ENCODE results near the gene PROSER1. TPM values are rescaled to one million over a fixed set of nuclear protein-coding genes. Genes with fewer than 3 reads are reported as not detected.
"Not testable (repeated sequence)": the region's sequence is repeated elsewhere in the genome, so short reads cannot be mapped to it uniquely, and the experiment has no call there.

PROSER1 gene
- 21.9 TPM for polyA plus RNA-seq (2013, experiment 1 of 2; ENCODE audit: insufficient read length)
- 22.0 TPM for polyA plus RNA-seq (2013, experiment 2 of 2; ENCODE audit: insufficient read length)

- peak; percentile 96 for DNase-seq
Observed at GRCh38 chr13:39037880-39038568, at the start of gene PROSER1, which contains the start of gene NHLRC3. Gene PROSER1, minus strand, starts transcription at chr13:39038089. Its CDS starts 847 bp downstream, at chr13:39037242. Gene NHLRC3, plus strand, starts transcription at chr13:39038456. Its CDS starts 184 bp downstream, at chr13:39038640.

- not testable (repeated sequence) for DNase-seq
Observed at GRCh38 chr13:39086251-39086945, 48.5 kb upstream of the PROSER1 start.

DNA sequence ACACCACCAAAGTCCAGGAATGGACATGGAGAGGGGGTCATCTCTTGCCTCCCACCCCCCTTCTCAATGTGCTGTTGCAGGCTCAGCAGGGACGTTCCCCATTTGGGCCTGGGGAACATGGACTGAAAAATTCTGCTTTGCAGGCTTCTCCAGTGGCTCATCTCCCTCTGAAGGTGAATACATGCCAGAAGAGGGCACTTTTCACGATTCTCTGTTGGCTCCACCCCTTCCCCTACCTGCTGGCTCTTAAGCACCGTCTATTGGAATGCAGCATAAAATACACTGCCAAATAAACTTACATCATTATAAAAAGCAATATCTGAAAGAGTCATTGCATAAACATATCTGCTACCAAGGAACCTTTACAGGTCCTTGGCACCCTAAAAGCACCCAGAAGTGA lies 36.1 kb upstream of the PROSER1 start:
- DNase-seq = no peak

DNA sequence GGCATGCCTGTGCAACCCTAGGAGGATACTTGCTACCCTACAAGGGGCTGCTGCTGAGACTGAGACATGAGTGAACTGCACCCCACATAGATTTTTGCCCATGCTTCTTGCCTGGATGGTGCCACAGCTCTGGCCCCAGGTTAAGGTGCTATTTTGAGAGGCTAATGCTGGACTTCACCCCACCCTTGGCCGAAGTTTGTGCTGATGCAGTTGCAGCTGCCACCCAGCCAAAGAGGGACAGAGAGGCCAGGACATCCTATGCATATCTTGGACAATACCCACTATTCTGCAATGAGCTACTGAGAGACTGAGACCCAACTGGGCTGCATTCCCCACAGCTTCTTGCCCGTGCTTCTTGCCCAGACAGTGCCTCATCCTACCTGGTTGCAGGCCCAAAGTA lies 35.0 kb upstream of the PROSER1 start:
- DNase-seq = no peak

- DNase-seq = no peak
Observed at GRCh38 chr13:39062004-39062403, 24.1 kb upstream of the PROSER1 start.

DNA sequence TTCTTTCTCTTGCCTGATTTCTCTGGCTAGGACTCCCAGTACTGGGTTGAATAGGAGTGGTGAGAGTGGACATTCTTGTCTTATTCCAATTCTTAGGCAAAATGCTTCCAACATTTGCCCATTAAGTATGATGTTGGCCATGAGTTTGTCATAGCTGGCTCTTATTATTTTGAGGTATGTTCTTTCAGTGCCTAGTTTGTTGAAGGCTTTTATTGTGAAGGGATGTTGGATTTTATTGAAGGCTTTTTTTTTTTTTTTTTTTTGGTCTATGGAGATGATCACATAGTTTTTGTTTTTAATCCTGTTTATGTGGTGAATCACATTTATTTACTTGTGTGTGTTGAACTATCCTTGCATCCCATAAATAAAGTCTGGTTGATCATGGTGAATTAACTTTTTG lies 20.2 kb upstream of the PROSER1 start:
- no peak for DNase-seq

- DNase-seq = no peak
Observed at GRCh38 chr13:39056018-39056417, 18.1 kb upstream of the PROSER1 start.

DNA sequence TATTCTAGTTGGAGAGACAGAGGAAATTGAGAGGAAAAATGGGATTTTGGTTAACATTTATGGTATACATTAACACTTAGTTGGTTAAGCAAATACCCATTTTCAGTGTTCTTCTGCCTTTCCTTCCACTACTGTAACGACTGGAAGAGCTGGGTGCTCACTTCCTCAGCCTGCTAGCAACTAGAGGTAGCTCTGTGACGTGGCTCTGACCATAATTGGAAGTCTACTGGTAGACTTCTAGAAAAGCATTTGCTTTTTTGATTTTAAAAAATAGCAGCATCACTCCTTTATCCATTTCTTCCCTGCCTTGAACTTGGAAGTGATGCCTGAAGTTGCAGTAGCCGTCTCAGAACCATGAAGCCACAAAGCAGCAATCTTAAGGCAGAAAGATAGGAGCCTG lies 16.2 kb upstream of the PROSER1 start:
- DNase-seq = no peak

DNA sequence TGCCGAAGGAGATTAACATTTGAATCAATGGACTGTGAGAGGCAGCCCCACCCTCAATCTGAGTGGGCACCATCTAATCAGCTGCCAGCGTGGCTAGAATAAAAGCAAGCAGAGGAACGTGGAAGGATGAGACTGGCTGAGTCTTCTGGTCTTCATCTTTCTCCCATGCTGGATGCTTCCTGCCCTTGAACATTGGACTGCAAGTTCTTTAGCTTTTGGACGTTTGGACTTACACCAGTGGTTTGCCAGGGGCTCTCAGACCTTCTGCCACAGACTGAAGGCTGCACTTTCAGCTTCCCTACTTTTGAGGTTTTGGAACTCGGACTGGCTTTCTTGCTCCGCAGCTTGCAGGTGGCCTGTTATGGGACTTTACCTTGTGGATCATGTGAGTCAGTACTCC lies 15.1 kb upstream of the PROSER1 start:
- no peak for DNase-seq

- DNase-seq = peak; percentile 56
Observed at GRCh38 chr13:39051157-39051556, 13.3 kb upstream of the PROSER1 start.

DNA sequence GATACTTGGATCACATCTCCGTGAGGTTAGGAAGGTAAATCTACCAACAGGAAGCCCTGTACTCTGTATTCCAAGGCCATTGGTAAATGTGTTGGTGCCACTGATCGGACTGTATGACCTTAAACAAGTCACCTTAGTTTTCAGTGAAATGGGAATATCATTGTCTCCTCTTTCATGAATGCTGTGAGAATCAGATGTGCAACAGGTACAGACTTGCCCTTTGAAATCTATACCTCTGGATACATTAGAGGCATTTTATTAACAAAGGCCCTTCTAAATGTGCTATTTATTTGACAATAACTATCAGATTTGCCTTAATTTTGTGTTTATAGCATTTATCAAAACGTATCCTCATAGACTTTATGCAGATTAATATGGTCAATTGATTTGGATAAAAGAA lies 11.4 kb upstream of the PROSER1 start:
- no peak for DNase-seq

DNA sequence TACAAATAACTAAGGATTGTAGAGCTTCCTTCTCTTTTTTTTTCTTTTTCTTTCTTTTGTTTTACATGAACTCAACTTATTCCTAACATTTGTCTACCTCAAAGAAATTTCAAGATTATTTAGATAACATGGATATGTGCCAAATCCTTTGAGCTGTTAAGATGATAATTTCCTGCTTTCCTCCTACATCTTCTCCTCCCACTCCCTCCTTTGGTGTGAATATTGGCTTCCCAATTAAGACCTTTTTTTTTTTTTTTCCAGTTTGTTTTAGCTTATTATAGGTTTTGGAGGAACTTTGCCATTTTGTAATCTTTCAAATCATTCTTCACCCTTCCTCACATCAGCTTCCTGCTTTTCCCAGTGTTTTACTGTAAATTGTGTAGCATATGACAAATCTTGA lies 10.9 kb upstream of the PROSER1 start:
- no peak for DNase-seq

DNA sequence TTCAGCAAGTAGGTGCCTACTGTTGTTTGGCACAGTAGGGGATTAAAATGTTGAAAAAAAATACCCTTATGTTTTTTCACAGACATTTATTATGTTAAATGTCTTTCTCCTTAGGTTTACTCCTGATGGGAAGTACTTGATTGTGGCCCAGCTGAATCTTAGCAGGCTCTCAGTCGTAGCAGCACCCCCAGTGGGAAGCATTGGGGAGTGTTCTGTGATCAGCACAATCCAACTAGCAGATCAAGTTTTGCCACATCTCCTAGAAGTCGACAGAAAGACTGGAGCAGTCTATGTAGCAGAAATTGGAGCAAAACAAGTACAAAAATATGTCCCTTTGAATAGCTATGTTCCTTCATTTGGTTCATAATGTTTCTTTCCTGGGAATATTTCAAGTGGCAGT lies 9.7 kb upstream of the PROSER1 start:
- DNase-seq = no peak

GRCh38 chr13:39044536-39044935 lies 6.6 kb upstream of the PROSER1 start:
- no peak for DNase-seq

DNA sequence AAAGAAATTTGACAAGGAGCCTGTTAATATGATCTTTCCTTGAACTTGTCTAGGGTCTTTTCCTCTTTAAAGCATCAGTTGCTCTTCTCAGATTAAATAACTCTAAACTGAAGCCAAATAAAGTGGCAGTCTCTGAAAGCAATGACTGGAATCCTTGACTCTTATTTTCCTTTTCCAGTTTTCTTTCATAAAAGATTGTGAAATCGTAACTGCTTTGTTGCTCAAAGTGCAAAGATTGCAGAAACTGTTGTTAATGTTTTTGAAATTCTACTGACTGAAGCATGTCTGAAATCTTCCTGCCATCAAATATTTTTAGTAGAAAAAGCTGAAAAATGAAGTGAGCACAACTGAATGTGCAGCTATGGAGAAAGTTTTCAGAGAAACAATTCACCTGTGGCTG lies 2.3 kb upstream of the PROSER1 start:
- no peak for DNase-seq

GRCh38 chr13:39039041-39039440 lies 1.2 kb upstream of the PROSER1 start:
- DNase-seq = no peak

DNA sequence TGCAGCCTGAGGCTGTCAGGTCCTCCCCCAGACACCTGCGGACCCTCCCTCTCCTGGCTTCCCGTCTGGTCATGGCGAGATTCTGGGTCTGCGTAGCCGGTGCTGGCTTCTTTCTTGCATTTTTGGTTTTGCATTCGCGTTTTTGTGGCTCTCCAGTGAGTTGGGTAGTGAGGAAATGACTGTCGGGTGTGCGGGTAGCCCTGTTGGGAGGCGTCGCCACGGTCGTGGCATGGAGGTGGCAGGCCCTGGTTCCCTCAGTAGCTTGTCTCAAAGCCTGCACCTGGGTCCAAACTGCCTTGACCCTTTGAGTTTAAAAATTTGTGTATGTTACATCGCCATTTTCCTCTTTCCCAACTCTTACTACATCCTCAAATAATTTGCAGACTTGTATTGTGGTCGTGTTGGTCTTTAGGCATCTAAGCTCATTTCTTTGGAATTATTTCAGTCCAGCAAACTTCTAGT lies 711 bp upstream of the PROSER1 start:
- peak; percentile 23 for DNase-seq

- DNase-seq = no peak
Observed at GRCh38 chr13:39037410-39037879, 444 bp downstream of the PROSER1 start.

DNA sequence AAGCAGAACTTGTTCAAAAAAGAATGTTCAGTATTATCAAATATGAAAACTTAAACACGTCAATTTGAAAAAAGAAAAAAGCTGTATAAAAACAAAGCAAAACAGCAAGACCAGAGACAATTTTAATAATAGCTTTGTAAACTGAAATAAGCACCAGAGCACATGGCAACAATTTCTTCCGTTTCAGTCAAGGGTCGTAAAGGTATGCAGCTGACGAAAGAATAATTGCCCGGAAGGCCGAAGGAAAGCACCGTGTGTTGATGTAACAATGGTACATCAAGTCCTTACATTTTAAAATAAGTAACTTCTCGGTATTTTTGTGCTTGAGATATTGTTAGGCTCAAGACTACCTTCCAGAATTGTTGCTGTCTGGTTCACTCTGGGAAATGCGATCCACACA lies 1.7 kb downstream of the PROSER1 start:
- DNase-seq = peak; percentile 4

- DNase-seq = no peak
Observed at GRCh38 chr13:39035799-39036198, 2.1 kb downstream of the PROSER1 start.

- no peak for DNase-seq
Observed at GRCh38 chr13:39035204-39035603, 2.7 kb downstream of the PROSER1 start.

GRCh38 chr13:39034085-39034484 lies 3.8 kb downstream of the PROSER1 start:
- no peak for DNase-seq

DNA sequence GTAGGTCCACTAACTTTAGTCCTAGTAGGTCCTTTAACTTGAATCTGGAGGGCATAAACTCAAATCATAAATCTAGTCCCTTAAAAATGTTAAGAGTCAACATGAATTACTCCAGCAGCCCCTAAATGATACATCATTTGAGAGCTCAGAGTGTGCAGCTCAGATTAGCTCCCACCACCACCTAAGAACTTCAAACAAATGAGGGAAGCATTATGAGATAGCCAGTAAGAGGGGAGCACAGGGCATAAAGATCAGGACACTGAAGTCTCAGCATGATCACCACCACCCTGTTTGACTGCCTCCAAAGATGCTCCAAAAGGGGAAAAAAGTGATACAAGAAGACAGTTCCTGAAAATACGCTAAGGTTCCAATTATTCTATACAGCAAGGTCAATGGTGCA lies 5.7 kb downstream of the PROSER1 start:
- DNase-seq = no peak

DNA sequence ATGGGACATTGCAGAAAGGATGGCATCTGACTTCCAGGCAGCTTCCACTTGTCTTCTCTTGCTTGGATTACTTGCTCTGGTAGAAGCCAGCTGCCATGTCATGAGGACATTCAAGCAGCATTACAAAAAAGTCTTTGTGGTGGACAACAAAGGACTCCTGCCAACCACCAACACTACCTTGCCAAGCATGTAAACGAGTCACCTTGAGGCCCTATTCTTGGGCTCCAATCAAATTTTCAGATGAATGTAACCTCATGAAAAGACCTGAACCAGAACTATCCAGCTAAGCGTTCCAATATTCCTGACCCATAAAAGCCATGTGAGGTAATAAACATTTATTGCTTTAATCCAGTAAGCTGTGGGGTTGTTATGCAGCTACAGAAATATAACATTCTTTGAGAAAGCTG lies 12.5 kb downstream of the PROSER1 start:
- DNase-seq = no peak
